K562 (cell line): ENCODE results near the gene ASCL2. TPM values are rescaled to one million over a fixed set of nuclear protein-coding genes. Genes with fewer than 3 reads are reported as not detected.

Experiments used
- polyA plus RNA-seq, 8 experiments: library from polyadenylated mRNA; depleted of rRNA in 4 of 8; stranded (reverse) in 5 of 8; unstranded in 3 of 8; fragments of >200 nt; fragmentation: Nextera tagmentation in 2 of 8; fragmentation: Illumina TruSeq in 1 of 8; extraction: Ambion mirVana in 2 of 8; extraction: Trizol in 1 of 8; gene quantifications; 2 replicates each; pipeline versions ENCODE4 v1.2.1 to v1.2.3, GENCODE V29; 2011 to 2014; ENCODE audit warnings: inconsistent platforms in 1 of 8, missing spikeins in 1 of 8
- total RNA-seq, 7 experiments: library from RNA; depleted of rRNA in 6 of 7; stranded (reverse); fragments of >200 nt in 6 of 7; fragmentation: Illumina TruSeq in 2 of 7; extraction: Trizol in 2 of 7; gene quantifications; 2 replicates each; pipeline versions ENCODE4 v1.2.1 to v1.2.3, GENCODE V29; 2011 to 2021; ENCODE audit warnings: low replicate concordance in 1 of 7

ASCL2 gene
- total and polyA plus RNA-seq, 9 of the 15 experiments (the other 6 are each of a cell fraction or from before 2014, with no cell fraction given), result 0.11 to 1.4 (median 0.36) TPM; not detected in 2

Other genes starting within 250 kb of the ASCL2 start
Only the 7 nearest of the 9 such genes appear.
- gene IGF2, start 131.2 kb downstream of the ASCL2 start, total RNA-seq (2014; rRNA removed), result not detected in 2 replicates
- gene IGF2, start 131.2 kb downstream of the ASCL2 start, total RNA-seq (2014; rRNA removed; fragmentation: Illumina TruSeq; extraction: Trizol), result not detected in 2 replicates
- gene IGF2, start 131.2 kb downstream of the ASCL2 start, total RNA-seq (2015; rRNA removed; fragmentation: Illumina TruSeq; extraction: Trizol), result not detected in 2 replicates
- gene IGF2, start 131.2 kb downstream of the ASCL2 start, total RNA-seq (2021), result 0.16 and 0.67 TPM in 2 replicates
- gene IGF2, start 131.2 kb downstream of the ASCL2 start, polyA plus RNA-seq (2011; rRNA removed), result not detected in 2 replicates
- gene IGF2, start 131.2 kb downstream of the ASCL2 start, polyA plus RNA-seq (2014; fragmentation: Illumina TruSeq; extraction: Trizol), result not detected in 2 replicates
- gene IGF2, start 131.2 kb downstream of the ASCL2 start, polyA plus RNA-seq (2014; fragmentation: Nextera tagmentation; extraction: Ambion mirVana), result not detected
- gene IGF2, start 131.2 kb downstream of the ASCL2 start, polyA plus RNA-seq (2014; rRNA removed), result 0.03 TPM in 1 of 2 replicates, not detected in the other
- gene INS, start 109.4 kb downstream of the ASCL2 start, total RNA-seq (2014; rRNA removed), result not detected in 2 replicates
- not detected in 2 replicates for gene INS, start 109.4 kb downstream of the ASCL2 start, total RNA-seq (2014; rRNA removed; fragmentation: Illumina TruSeq; extraction: Trizol)
- not detected in 2 replicates for gene INS, start 109.4 kb downstream of the ASCL2 start, total RNA-seq (2015; rRNA removed; fragmentation: Illumina TruSeq; extraction: Trizol)
- gene INS, start 109.4 kb downstream of the ASCL2 start, total RNA-seq (2021), result not detected in 2 replicates
- gene INS, start 109.4 kb downstream of the ASCL2 start, polyA plus RNA-seq (2011; rRNA removed), result not detected in 2 replicates
- not detected in 2 replicates for gene INS, start 109.4 kb downstream of the ASCL2 start, polyA plus RNA-seq (2014; fragmentation: Illumina TruSeq; extraction: Trizol)
- not detected for gene INS, start 109.4 kb downstream of the ASCL2 start, polyA plus RNA-seq (2014; fragmentation: Nextera tagmentation; extraction: Ambion mirVana)
- gene INS, start 109.4 kb downstream of the ASCL2 start, polyA plus RNA-seq (2014; rRNA removed), result not detected in 2 replicates
- gene TH, start 98.8 kb downstream of the ASCL2 start, total RNA-seq (2014; rRNA removed), result not detected in 2 replicates
- gene TH, start 98.8 kb downstream of the ASCL2 start, total RNA-seq (2014; rRNA removed; fragmentation: Illumina TruSeq; extraction: Trizol), result not detected in 2 replicates
- gene TH, start 98.8 kb downstream of the ASCL2 start, total RNA-seq (2015; rRNA removed; fragmentation: Illumina TruSeq; extraction: Trizol), result not detected in 2 replicates
- not detected in 2 replicates for gene TH, start 98.8 kb downstream of the ASCL2 start, total RNA-seq (2021)
- gene TH, start 98.8 kb downstream of the ASCL2 start, polyA plus RNA-seq (2011; rRNA removed), result not detected in 2 replicates
- gene TH, start 98.8 kb downstream of the ASCL2 start, polyA plus RNA-seq (2014; fragmentation: Illumina TruSeq; extraction: Trizol), result not detected in 2 replicates
- not detected for gene TH, start 98.8 kb downstream of the ASCL2 start, polyA plus RNA-seq (2014; fragmentation: Nextera tagmentation; extraction: Ambion mirVana)
- gene TH, start 98.8 kb downstream of the ASCL2 start, polyA plus RNA-seq (2014; rRNA removed), result not detected in 2 replicates
- gene C11orf21, start 31.3 kb upstream of the ASCL2 start, total RNA-seq (2014; rRNA removed), result 1.3 and 2.0 TPM in 2 replicates
- 0.64 and 0.65 TPM in 2 replicates for gene C11orf21, start 31.3 kb upstream of the ASCL2 start, total RNA-seq (2014; rRNA removed; fragmentation: Illumina TruSeq; extraction: Trizol)
- gene C11orf21, start 31.3 kb upstream of the ASCL2 start, total RNA-seq (2015; rRNA removed; fragmentation: Illumina TruSeq; extraction: Trizol), result 2.3 and 2.5 TPM in 2 replicates
- 2.1 and 2.6 TPM in 2 replicates for gene C11orf21, start 31.3 kb upstream of the ASCL2 start, total RNA-seq (2021)
- 1.2 and 2.1 TPM in 2 replicates for gene C11orf21, start 31.3 kb upstream of the ASCL2 start, polyA plus RNA-seq (2011; rRNA removed)
- 1.0 and 1.3 TPM in 2 replicates for gene C11orf21, start 31.3 kb upstream of the ASCL2 start, polyA plus RNA-seq (2014; fragmentation: Illumina TruSeq; extraction: Trizol)
- under 1 TPM; 0.10 to 0.15 TPM for gene C11orf21, start 31.3 kb upstream of the ASCL2 start, polyA plus RNA-seq (2014; fragmentation: Nextera tagmentation; extraction: Ambion mirVana)
- 2.0 and 2.1 TPM in 2 replicates for gene C11orf21, start 31.3 kb upstream of the ASCL2 start, polyA plus RNA-seq (2014; rRNA removed)
- 3.0 and 3.4 TPM in 2 replicates for gene TSPAN32, start 31.4 kb upstream of the ASCL2 start, total RNA-seq (2014; rRNA removed)
- 0.86 and 1.4 TPM in 2 replicates for gene TSPAN32, start 31.4 kb upstream of the ASCL2 start, total RNA-seq (2014; rRNA removed; fragmentation: Illumina TruSeq; extraction: Trizol)
- 2.6 TPM in 2 replicates for gene TSPAN32, start 31.4 kb upstream of the ASCL2 start, total RNA-seq (2015; rRNA removed; fragmentation: Illumina TruSeq; extraction: Trizol)
- gene TSPAN32, start 31.4 kb upstream of the ASCL2 start, total RNA-seq (2021), result 4.8 and 5.9 TPM in 2 replicates
- 4.2 and 9.4 TPM in 2 replicates for gene TSPAN32, start 31.4 kb upstream of the ASCL2 start, polyA plus RNA-seq (2011; rRNA removed)
- 0.79 and 2.8 TPM in 2 replicates for gene TSPAN32, start 31.4 kb upstream of the ASCL2 start, polyA plus RNA-seq (2014; fragmentation: Illumina TruSeq; extraction: Trizol)
- under 1 TPM; 0.21 to 0.57 TPM for gene TSPAN32, start 31.4 kb upstream of the ASCL2 start, polyA plus RNA-seq (2014; fragmentation: Nextera tagmentation; extraction: Ambion mirVana)
- gene TSPAN32, start 31.4 kb upstream of the ASCL2 start, polyA plus RNA-seq (2014; rRNA removed), result 3.3 and 7.3 TPM in 2 replicates
- 43.3 and 67.2 TPM in 2 replicates for gene CD81, start 106.7 kb upstream of the ASCL2 start, total RNA-seq (2014; rRNA removed)
- 37.4 and 60.2 TPM in 2 replicates for gene CD81, start 106.7 kb upstream of the ASCL2 start, total RNA-seq (2014; rRNA removed; fragmentation: Illumina TruSeq; extraction: Trizol)
- 61.7 and 64.8 TPM in 2 replicates for gene CD81, start 106.7 kb upstream of the ASCL2 start, total RNA-seq (2015; rRNA removed; fragmentation: Illumina TruSeq; extraction: Trizol)
- gene CD81, start 106.7 kb upstream of the ASCL2 start, total RNA-seq (2021), result 181 and 189 TPM in 2 replicates
- gene CD81, start 106.7 kb upstream of the ASCL2 start, polyA plus RNA-seq (2011; rRNA removed), result 76.9 and 103 TPM in 2 replicates
- gene CD81, start 106.7 kb upstream of the ASCL2 start, polyA plus RNA-seq (2014; fragmentation: Illumina TruSeq; extraction: Trizol), result 163 and 169 TPM in 2 replicates
- gene CD81, start 106.7 kb upstream of the ASCL2 start, polyA plus RNA-seq (2014; fragmentation: Nextera tagmentation; extraction: Ambion mirVana), result 1 to 10 TPM; 2.4 to 7.0 TPM
- 105 and 114 TPM in 2 replicates for gene CD81, start 106.7 kb upstream of the ASCL2 start, polyA plus RNA-seq (2014; rRNA removed)
- gene TSSC4, start 130.2 kb upstream of the ASCL2 start, total RNA-seq (2014; rRNA removed), result 53.4 and 63.9 TPM in 2 replicates
- gene TSSC4, start 130.2 kb upstream of the ASCL2 start, total RNA-seq (2014; rRNA removed; fragmentation: Illumina TruSeq; extraction: Trizol), result 3.7 and 4.7 TPM in 2 replicates
- 35.3 and 35.5 TPM in 2 replicates for gene TSSC4, start 130.2 kb upstream of the ASCL2 start, total RNA-seq (2015; rRNA removed; fragmentation: Illumina TruSeq; extraction: Trizol)
- gene TSSC4, start 130.2 kb upstream of the ASCL2 start, total RNA-seq (2021), result 49.0 and 54.2 TPM in 2 replicates
- 11.0 and 16.2 TPM in 2 replicates for gene TSSC4, start 130.2 kb upstream of the ASCL2 start, polyA plus RNA-seq (2011; rRNA removed)
- gene TSSC4, start 130.2 kb upstream of the ASCL2 start, polyA plus RNA-seq (2014; fragmentation: Illumina TruSeq; extraction: Trizol), result 6.2 and 22.8 TPM in 2 replicates
- 1 to 10 TPM in 1 of 2 experiments, under 1 TPM in 1; 0.41 to 2.8 TPM for gene TSSC4, start 130.2 kb upstream of the ASCL2 start, polyA plus RNA-seq (2014; fragmentation: Nextera tagmentation; extraction: Ambion mirVana)
- 29.1 and 32.5 TPM in 2 replicates for gene TSSC4, start 130.2 kb upstream of the ASCL2 start, polyA plus RNA-seq (2014; rRNA removed)